ENCODE data around the gene NHSL2.
"Not testable (repeated sequence)": the region's sequence is repeated elsewhere in the genome, so short reads cannot be mapped to it uniquely, and the experiment has no call there.

Gene NHSL2

DNA sequence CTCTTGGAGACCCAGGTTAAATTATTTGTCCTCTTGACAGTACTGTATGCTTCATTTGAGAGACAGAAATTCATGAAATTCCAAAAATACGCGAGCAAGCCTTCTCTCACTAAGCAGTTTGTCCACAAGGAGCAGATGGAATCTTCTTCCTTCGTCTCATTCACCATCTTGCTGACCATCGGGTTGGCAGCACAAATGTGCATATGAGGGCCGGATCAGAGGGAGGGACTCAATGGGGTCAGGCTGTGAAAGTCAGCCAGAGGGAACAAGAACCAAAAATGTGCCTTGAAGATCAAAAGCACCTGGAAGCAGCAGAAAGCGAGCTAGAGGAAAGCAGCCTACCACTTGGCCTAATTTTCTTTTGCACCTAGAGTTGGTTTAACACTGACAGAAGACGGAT is 16.4 kb downstream of the NHSL2 start:
- FAIRE-seq, result no peak

DNA sequence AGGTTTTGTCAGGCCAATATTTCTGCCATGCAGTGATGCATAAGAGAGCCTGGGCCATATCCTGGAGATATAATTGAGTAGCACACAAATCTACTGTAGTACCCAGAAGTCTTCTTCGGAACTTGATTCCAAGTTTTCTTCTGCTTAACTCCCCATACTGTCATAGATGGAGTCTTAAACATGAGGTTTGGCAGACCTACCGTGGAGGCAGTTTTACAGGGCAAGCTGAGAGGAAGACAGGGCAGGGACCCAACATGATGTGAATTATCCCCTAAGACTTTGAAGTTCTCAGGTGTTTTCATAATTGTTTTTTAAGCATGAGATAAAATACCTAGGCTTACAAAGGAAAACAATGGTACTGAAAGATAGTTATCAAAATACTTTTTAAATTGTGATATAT is 18.2 kb downstream of the NHSL2 start:
- FAIRE-seq, result no peak

DNA sequence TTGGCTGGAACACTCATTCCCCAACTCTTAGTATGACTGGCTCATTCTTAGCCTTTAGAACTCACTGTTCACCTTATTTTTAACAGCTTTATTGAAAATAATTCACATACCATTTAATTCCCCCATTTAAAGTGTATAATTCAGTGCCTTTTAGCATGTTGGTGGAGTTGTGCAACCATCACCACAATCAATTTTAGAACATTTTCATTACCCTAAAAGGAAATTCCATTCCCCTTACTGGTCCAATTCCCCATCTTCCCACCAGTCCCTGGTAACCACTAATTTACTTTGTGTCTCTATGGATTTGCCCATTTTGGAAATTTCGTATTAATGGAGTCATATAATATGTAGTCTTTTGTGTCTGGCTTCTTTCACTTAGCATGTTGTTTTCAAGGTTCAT is 19.7 kb downstream of the NHSL2 start:
- FAIRE-seq, result no peak

DNA sequence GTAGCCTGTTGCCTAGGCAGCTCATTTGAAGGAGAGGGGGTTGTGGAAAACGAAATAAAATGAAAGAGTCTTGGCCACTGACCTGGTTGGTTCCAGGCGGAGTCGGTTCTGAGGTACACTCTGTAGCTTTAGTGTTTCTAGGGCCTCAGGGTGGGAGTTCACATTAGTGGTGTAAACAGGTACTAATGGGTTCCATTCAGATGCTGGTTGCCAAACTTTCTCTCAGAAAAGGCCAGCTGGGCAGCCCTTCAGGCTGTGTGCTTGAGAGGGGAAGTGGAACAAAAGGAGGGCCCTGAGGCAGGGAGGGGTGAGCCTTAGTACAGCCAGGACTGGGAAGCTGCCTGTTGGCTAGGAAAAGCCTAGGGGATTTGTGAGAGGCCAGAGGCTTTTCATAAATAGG is 24.8 kb downstream of the NHSL2 start:
- no peak for FAIRE-seq

DNA sequence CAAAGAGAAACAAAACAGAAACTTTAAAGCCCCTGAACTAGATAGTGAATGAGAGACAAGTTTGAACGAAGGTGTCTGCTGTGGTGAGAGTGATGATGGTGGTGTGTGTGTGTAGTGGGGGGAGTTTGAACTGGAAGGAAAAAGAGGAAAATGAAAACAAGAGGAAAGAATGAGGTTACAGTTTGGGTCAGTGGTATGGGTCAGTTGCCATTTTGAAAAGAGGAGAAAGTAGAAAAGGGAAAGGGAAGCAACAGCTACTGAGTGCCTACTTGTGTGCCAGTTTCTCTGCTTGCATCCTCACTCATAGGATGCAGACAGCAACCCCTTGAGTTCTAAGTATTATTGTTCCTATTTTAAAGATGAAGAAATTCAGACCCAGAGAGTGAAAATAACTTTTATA is 26.0 kb downstream of the NHSL2 start:
- FAIRE-seq, result no peak

DNA sequence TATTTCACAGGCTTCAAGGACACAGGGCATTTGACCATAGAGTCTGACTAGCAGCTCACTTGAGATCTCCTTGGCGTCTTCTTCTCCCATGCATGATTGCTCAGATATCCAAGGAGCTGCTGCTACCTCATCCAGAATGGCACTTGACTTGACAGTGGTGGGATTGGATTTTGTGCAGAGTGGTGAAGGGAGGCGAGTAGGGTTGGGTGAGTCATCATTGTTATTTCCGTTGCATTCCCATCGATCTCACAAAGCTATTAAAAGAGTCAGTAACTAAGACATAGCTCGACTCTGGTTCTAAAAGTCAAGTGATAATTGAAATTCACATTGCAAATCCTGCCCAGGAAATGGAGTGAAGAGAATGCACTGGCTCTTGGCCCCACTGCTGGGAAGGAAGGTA is 27.7 kb downstream of the NHSL2 start:
- FAIRE-seq, result no peak

DNA sequence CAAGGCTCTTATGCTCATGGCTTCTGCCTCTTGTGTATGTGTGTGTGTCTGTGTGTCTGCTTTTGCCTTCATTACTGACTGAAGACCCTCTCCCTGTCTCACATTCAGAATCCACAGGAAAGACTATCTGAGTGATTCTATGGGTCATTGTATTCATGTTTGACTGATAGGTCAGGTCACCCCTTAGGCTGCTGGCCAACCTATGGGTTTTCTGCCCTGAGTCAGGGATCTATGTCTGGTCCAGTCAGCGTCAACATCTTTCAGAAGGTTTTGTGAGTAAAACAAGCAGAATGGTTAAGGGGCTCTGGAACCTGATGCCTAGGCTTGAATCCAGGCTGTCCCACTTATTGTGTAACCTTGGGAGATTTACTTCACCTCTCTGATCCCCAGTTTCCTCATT is 30.5 kb downstream of the NHSL2 start:
- FAIRE-seq, result no peak

DNA sequence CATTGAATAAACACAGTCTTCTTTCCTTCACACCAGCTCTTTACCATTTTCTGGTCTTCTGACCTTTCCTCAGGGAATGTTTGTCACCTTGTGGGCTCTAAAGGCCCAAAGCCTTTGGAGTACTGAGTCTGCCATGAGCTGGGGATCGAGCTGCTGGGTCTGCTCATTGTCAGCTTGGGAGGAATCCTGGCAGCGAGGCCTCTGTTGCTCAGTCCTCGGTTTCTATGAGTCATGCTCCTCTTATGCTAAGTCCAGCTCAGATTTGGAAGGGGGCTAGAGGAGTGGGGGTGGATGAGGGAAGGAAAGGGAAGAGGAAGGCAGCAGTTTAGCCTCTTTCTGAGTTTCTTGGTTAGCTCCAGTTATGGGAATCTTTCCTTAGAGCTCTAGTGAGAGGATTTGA is 31.1 kb downstream of the NHSL2 start:
- FAIRE-seq, result no peak

DNA sequence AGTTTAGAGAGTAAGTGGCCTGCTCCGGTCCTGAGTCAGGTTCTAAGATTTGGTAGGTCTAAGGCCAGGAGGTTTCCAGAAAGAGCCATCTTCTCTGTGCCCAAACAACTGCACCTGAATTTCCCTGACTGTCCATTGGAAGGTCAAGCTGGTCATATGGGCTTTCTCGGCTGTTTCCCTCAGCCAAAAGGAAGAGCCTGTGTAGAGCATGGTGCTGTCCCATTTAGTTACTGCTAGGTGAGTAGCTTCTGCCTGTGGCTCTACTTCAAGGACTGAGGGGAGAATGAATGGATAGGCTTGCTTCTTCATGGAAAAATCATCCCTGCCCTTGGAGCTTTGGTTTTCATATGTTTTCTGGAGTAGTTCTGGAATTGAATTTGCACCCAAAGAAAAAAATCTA is 33.7 kb downstream of the NHSL2 start:
- no peak for FAIRE-seq

DNA sequence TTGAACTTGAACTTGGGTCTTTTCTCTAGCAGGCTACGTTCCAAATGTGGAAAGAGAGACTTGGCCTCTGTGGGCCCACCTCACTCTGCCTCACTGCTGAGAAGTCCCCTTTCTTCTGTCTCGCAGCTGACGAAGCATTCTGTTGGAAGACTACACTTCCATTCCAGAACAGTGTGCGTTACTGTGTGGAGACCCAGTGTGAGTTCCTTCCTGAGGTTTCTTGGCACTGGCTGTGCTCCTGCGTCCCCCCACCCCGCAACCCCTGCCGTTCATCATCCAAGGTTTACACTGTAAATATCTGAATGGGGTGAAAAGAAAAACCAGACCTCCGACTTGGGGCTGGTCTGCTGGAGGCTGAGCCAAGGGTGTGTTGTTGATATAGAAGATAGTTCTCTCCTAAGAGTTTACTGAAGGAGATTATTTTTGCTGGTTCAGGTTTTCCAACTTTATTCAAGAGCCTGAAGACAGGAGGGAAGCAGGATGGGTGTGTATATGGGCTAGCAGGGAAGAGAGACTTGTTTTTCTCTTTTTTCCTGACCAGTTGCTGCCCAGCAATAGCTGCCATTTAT is 34.7 kb downstream of the NHSL2 start:
- FAIRE-seq, result no peak

DNA sequence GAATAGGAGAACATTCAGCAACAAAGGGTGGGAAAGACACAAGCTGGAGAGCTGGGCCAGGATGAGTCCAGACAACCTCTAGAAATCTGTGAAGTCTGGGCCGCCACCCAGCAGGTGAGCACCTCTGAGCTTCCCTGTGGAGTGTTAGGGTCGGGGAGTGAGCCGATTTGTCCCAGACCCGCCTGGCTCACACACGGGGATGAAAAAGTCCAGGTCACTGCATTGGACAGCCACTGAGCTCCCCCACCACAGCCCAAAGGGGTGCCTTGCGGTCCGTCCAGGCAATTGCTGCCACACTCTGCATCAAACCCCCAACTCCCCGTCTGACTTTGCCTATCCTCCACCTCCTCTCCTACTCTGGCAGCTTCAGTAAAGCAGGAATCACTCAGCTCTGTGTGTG is 38.7 kb downstream of the NHSL2 start:
- no peak for FAIRE-seq

DNA sequence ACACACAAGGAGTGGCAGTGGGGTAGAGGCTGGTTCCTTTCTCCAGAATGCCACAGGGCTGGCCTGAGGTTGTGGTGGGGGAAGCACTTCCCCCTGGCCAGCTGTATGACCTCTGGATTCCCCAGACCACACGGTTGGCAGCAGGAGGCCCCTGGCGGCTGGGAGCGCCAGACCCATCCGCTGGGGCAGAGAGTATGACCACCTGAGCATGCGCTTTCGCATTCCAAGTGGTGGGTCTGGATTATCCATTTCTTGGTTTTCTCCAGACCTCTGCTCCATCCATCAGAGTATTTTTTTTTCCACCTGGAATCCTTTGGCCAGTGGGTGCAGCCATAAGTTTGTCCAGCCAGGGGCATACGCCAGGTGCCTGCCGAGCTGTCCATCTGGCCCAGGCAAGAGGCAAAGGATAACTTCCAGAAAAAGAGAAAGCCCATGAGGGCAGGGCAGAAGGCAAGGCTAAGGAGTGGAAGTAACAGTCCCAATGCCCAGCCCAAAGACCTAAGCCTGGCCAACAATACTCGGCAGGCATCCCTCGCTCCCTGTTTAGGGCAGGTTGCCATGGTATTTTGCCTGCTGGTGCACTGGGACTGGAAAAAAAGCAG is 39.3 kb downstream of the NHSL2 start:
- no peak for FAIRE-seq

DNA sequence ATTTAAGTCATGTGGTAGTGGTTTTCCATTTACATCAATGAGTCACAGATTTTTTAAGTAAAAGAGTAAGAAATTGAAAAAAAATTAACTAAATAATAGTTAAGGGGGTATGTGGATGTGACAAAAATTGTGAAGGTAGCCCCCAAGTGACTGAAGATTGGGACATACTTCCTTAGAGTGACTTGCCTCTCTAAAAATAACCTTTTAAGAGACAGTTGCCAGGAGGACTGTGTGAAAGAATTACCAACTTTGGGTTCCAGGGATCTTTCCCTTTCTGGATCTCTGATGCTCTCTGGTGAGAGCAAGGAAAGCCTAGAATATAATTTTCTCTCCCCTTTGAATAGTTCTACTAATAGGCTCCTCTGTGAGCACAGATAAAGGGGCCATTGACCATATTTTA is 42.7 kb downstream of the NHSL2 start:
- no peak for FAIRE-seq

DNA sequence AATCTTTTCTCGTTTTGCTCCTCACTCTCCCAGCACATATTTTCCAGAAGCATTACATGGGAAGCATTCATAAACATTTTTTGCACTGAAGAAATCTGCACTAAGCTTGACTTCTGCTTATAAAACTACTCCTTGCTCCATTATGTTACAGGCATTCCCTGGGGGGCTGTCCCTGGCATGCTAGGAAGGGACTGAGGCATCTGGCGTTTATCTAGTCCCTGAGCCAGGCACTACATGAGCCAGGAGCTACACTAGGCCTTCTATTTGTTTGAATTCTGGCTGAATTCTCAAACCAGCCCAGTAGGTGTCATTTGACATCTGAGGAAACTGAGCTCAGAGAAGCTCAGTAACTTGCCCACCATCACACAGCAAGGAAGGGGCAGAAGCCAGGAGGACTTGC is 43.3 kb downstream of the NHSL2 start:
- FAIRE-seq, result no peak

DNA sequence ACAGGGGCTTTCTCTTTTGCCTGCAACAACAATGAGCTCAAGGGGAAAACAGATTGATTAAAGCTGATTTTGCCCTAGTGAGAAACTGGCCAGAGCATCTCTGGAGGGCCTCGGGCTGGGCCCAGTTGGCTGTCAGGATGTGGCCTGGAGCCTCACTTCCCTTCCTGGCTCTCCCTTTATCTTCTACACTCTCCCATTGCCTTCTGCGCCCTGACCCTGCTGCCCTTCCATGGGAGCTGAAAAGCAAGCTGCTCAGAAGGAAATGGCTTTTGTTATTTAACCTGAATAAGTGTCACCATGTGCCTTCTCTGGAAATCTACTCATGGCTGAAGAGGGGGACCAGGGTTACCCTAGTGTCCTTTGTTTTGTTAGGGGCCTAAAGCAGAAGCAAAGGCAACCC is 43.8 kb downstream of the NHSL2 start:
- no peak for FAIRE-seq

DNA sequence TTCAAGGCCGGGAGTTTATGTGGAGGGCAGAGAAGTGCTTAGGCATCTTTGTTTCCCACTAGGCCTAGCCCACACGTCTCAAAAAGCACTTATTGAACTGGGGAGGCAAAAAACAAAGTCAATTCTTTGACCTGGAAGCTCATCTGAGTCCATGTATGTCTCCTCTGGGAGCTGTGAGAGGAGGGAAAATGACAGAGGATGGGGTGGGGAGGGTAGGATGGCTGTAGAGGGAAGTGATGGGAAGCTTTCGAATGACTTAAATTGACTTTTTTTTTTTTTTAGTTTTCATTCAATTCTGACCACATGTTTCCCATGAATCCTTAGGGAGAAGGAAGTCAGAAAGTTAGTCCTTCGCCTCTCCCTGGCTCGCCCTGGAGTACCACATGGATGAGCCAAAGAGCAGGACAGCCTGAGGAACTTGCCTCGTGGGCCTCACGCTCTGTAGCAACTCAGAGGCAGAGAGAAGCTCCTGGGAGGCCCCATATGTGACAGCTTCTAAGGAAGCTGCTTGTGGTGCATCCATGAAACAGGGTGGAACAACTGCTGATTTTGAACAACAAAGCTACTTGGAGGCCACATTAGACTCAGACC is 45.0 kb downstream of the NHSL2 start:
- no peak for FAIRE-seq

DNA sequence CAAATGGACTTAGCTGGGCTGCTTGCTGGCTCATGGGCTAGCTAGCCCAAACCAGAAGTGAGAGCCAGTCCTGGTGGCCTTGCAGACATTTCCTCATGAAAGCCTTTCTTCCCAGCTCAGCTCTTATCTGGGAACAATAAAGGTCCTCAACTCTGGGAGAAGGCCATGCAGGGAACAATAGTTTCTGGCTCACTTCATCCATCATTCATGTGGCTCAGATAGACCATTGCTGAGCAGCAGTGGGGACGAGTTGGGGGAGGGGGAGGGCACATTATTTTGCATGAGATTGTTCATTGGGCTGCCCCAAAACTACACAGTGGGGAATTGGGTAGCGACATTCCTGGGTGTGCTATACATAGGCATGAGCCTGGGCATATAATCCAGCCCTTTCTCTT is 47.6 kb downstream of the NHSL2 start:
- FAIRE-seq, result no peak

DNA sequence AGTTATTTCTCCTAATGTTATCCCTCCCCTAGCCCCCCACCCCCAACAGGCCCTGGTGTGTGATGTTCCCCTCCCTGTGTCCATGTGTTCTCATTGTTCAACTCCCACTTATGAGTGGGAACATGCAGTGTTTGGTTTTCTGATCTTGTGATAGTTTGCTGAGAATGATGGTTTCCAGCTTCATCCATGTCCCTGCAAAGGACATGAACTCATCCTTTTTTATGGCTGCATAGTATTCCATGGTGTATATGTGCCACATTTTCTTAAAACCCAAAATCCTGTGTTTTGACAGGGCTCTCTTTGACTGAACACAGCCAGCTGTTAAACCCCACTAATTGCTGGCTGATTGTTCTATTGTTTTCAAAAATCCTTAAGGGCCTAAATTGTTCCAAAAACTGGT is 53.5 kb downstream of the NHSL2 start:
- not testable (repeated sequence) for FAIRE-seq

DNA sequence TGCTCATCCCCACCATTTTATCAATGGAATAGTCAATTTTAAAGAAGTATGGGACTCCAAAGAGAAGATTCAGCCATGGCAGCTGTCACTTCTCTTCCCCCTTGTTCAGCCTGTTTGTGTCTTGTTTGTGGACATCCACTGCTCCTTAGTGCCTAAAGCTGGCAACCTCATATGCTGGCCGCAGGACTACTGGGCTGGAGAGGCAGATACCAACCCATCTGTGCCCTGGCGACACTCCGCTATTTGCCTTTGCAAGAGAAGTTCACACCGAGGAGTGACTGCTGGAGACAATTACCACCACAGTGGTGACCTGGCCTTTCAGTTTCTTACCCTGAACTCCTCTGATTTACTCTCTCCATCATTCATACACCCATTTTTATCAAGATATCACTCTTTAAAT is 64.3 kb downstream of the NHSL2 start:
- no peak for FAIRE-seq

DNA sequence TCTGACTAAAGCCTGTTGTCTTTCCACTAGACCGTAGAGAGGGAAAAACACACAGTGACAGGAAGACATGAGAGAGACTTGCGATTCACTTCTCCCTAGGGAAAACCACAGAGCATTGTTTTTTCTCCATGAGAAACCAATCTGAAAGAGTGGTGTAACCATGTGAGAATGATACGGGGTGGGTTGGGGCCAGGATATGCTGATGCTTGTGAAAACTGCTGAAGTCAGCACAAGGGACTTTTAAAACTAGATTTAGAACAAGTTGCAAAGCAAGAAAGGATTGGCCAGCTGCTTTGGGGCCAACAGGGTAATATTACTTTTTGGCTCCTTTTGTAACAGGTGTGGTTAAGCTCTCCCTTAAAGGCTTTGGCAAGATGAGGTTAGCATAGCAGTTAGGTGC is 66.1 kb downstream of the NHSL2 start:
- no peak for FAIRE-seq

DNA sequence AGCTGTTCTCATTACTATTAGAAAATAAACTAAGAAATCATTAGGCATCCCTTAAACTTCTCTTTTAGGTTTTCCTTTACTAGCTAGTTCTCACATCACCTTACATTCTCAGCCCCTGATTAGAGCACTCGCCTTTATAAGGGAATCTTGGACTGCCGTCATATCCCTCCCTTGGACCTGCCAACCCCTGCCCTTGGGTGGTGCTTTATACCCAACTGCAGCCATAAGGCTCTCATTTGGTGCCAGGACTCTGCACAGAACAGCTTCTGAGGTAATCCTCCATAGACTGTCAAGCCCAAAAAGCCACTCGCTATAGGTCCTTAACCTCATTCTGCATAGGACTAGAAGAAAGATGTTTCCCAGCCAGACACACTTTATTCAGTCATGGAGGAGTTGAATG is 67.5 kb downstream of the NHSL2 start:
- no peak for FAIRE-seq

DNA sequence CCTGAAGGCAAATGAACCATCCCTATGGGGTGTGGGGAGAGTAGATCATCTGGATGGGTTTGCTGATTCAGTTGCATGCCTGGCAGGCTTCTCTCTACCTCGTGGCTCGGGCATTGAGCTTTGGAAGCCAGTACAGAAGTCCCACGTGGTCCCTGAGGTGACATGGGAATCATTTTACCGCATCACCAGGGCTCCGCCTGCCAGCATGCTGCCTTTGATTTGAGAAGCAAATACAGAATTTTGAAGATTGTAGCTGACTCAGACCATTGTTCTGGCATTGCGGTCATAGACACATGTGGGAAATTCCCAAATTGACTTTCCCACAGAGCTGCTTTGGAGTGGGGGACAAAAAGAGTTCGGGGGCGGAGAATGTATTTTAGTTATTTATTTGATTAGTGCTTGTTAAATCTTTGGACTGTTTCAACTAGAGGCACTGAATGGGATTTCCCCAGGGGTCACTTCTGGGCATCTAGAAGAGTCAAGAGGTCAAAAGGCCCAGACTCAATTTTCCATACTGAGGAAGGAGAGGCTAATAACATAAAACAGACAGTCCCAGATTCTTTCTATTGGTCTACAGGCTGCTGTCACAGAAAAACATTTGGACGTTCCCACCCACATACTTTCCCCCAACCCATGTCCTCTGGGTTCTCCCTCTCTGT is 79.3 kb downstream of the NHSL2 start:
- no peak for FAIRE-seq

DNA sequence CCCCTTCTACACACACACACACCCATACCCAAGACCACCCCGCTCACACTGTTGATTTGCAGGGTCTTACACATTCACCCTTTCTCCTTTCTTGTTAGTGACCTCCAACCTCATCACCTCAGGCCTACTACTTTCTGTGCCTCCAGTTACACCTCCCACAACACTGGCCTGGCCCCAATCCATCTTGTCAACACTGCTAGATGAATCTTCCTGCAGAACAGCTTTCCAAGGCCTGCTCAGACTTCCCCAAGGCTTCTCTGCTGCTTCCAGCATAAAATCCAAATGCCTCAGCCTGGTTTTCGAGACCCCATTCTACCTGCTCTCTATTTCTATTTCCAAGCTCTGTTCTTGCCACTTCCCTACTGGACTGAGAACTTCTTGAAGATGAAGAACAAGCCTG is 79.9 kb downstream of the NHSL2 start:
- no peak for FAIRE-seq

DNA sequence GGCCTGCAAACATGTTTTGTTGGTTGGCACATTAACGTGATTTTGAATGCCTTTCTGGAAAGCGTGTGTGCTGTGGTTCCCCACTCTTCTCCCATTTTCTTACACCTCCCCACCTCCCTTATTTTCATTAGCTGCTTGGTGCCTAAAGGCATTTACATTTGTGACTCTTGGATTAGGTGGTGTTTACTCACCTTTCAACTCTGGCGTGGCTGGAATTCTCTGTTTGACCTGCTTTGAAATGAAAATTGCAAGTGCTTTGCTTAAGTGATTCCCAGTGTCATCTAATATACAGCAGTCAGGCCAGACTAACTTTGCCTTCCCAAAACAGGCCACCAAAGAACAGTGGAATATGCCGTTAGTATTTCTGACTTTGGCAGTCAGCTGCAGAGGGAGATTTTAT is 80.5 kb downstream of the NHSL2 start:
- FAIRE-seq, result no peak

DNA sequence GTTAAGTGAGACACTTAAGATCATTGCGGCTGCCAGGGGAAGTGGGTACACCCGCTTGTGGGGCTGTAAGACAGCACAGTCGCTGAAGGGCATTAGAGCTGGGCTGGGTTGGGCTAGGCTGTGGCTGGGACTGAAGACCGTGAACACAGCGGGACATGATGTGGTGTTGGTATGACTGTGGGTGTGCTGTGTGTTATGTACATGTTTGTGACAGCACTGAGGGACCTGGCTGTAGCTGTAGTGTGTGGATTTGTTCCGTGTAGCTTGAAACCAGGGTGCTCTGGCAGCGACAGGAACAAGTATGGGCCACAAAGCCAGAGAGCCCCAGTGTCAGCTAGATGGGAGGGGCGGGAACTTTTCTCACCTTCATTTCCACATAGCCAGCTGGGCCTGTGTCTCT is 82.1 kb downstream of the NHSL2 start:
- FAIRE-seq, result no peak

Data from A204.1 (cell line).